GM18519 (cell line): ENCODE data around the gene LGR6.

Experiments
- ATAC-seq: cut with Tn5 transposase; IDR thresholded peaks from one replicate; pipeline ENCODE4 v1.9.1; 2021; ENCODE audit warnings: mild to moderate bottlenecking, moderate library complexity; ENCODE audit not compliant: unreplicated experiment, low FRiP score

The LGR6 gene

DNA sequence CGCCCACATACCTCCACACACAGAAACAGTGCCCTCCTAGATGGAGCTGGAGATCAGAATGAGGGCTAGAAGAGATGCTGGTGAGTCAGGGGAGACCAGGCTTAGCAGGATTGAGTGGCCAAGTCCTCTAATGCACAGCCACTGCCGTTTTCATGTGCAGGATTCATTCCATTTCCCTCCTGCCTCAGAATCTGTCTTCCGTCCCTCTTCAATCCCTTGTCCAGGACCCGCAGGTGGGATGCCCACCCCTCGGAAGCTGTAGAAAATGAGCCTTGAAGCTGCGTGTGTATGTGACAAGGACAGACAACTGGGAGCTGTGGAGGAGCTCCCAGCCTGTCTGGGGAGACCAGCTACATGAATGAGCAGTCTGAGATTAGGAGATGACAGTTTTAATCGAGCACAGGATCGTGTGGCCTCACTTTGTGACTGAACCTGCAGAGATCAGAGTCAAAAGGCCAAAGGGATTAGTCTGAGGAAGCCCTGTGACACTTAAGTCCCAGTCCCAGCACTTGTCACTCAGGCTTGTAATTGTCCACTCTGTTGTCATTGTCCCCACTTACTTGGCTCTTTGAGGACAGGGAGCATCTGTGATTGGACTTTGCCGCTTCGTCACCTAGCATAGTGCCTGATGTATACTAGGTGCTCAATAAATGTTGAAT lies 22.0 kb downstream of the LGR6 start:
- no peak for ATAC-seq

DNA sequence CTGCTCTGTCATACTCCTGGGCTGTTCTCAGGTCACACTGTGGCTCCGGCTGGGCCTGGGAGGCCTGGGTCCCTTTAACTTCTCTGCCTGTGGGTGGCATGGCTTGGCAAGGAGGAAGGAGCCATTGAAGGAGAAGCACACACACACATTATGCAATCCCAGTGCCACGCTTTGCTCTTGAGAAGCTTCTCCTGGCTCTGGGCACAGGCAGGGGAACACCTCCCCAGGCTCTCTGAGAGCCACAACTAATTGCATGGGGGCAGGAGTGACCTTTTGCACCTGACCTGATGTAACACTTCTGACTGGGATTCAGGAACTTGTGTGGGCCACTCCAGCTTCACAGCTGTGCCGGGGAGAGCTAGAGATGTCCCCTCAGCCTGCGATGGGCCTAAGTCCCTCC lies 23.1 kb downstream of the LGR6 start:
- no peak for ATAC-seq

DNA sequence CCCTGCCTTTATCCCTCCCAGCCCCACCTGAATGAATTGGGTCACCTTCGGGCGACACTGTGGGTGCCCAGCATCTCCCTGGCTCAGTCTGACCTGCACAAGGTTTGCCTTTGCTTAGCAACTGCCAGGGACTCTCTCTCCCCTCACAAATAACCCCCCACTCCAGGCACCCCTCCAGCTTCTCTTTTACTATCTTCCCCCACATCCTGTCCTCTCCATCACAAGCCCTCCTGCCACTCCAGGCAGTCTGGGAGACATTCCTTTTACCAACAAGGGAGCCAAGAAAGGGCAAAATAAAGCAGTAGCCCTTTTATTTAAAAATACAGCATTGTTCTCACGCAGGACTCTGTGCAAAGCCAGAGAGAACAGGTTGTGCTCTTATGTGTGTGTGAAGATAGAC lies 23.9 kb downstream of the LGR6 start:
- no peak for ATAC-seq

DNA sequence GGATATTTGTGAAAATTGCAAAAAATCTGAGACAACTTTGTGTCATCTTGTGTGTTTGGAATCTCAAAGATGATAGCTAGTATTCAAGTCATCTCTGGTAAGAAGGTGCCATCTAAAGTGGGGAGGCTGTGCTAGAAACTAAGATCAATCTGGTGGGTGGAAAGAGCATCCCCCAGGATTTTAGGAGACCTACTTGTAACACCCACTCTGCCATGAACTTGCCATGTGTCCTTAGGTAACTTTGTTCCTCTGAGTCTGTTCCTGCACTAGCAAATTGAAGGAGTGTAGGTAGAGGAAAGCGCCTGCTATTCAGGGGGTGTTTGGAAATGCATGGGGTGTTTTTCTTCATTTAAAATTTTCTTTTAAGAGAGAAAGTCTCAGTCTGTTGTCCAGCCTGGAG lies 24.4 kb downstream of the LGR6 start:
- ATAC-seq, result no peak

DNA sequence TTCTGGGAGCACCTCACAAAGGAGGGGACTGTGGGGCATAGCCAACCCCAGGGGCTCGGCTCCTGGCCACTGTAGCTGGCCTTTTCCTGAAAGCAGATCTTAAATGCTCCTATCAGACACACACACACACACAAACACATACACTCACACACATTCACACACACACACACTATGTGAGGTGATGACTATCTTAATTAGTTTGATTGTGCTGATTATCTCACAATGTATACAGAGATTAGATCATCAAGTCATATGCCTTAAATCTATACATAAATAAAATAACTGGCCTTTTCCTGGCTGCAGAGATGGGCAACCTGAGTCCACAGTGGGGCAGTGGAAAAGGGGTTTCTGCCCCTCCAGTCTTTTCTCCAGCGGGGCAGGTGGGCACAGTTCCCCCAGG lies 27.1 kb downstream of the LGR6 start:
- no peak for ATAC-seq

DNA sequence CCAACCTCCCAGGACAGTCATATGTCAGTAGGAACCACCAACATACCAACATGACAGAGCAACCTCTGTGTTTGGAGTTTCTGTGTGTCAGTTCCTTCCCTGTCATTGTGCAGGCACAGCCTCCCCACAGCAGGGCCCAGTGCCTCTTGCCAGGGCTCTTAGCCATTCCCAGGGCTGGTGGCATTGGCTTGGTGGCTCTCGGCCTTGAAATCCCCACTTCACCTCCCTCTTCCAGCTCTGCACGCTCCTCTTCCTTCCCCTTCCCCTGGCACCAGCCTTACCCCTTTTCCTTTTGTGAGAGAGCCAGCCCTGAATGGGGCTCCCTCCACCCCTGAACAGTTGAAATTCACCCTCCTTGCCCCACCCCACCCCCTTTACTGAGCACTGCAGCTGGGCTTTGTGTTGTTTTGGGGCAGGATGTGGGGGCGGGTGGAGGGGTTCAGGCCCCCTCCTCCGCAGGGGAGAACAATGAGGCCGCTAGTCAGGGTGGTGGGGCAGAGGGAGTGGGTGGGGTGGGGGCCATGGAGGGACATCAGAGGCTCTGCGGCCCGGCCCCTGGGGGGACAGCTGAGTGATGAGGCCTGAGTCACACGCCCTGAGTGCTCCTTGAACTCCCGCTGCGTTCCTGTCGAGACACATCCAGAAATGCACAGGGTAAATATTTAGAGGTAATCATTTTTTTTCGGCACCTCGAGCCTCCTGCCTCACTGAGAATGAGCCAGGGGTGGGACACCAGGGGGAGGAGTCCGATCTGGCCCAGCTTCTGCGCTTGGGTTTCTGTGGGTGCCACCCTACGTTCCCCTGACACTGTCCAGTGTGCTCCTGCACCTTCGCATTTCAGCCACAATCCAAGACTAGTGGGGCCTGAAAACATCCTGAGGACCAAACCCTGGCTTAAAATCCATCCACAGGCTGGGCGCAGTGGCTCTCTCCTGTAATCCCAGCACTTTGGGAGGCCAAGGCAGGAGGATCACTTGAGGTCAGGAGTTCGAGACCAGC lies 28.6 kb downstream of the LGR6 start:
- no peak for ATAC-seq

DNA sequence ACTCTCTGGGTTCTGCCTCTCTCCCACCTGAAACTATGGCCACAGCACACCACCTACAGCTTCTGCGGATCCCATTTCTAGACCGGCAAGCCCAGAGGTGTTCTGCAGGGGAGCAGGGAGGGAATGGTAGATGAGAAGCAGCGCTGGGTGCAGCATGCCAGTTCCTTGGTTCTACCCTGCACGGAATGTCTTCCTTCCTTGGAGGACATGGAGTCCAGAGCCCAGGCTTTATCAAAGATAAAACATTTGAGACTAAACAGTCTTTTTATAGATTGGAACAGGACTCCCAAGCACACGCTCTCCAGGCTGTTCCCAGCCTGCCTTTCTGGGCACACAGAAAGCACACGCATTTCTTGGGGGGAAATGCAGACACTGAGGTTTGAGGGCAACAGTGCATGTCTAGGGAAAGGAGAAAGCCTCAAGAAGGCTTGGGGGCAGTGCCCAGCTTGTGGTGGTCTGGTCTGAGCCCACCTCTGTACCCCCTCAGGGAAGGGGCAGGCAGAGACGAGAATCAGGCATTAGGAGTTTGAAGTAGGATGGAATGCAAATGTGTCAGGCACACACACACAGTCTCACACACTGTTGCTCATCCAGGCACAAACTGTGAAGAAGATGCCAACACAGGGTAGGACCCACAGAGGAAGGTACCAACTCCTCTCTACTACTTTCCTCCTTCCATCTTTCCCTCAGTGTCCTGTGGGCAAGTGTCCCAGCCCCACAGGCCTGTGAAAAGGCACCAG lies 29.7 kb downstream of the LGR6 start:
- no peak for ATAC-seq

DNA sequence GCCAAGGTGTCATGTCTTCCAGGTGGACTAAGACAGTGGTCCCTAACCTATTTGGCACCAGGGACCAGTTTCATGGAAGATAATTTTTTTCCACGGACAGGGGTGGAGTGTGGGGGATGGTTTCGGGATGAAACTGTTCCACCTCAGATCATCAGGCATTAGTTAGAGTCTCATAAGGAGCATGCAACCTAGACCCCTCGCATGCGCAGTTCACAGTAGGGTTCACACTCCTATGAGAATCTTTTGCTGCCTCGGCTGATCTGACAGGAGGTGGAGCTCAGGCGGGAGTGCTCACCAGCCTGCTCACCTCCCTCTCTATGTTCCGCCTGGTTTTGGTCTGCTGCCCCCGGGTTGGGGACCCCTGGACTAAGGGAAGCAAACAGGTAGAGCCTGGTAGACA lies 30.9 kb downstream of the LGR6 start:
- no peak for ATAC-seq

DNA sequence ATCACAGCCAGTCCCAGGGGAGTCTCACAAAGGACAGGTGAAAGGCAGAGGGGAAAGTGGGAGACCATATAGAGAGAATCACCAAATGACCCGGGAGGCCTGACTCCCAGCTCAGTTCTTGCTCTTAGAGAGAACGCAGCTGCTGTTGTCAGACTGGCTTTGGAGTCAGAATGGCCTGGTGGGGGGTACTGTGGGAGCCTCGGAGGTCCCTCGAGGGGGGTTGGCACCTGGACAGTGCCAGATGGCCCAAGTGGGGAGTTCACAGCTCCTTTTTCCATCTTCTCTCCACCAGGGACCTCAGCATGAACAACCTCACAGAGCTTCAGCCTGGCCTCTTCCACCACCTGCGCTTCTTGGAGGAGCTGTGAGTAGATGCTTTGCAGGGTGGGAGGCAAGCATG lies 31.5 kb downstream of the LGR6 start:
- ATAC-seq, result no peak

DNA sequence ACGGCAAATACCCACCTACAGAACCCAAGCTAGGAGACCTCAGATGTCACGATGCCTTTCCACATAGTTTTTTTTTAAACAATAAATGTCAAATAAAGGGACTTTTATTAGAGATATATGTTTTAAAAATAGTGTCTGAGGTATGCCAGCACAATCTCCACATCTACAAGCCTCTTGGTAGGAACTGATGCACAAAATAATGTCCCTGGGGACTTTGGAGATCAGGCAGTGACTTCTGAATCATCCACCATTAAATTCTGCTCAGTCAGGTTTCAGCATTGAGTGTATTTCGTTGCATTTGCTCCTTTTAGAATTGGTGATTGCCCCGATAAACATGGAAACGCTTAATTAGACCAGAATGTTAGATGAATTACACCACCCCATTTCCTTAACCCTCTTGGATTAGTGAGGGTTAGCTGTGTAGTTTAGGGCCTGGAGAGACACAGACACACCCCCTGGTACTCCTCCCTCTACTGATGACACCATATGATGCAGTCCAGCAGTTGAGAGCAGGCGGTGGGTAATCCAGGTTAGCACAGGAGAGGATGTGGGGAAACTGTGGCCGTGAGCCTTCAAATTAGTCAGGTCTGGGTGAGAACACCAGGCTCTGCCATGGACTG lies 33.6 kb downstream of the LGR6 start:
- ATAC-seq, result no peak

DNA sequence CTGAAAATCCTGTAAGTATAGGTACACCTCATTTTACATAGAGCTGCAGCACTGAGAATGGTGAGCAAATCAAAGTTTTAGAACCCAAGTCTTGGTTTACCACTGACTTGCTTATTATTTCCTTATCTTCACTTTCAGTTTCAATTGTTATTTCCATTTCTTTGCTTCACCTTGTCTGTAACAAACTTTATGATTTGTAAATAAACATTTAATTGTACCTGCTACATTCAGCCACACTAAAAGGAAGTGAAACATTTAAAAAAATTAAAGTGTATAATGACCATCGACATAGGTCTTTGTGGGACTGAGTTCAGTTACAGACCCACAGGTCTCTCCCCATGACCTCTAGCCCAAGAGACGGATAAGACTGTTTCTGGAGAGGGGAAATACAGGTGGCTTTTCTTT lies 34.4 kb downstream of the LGR6 start:
- no peak for ATAC-seq

DNA sequence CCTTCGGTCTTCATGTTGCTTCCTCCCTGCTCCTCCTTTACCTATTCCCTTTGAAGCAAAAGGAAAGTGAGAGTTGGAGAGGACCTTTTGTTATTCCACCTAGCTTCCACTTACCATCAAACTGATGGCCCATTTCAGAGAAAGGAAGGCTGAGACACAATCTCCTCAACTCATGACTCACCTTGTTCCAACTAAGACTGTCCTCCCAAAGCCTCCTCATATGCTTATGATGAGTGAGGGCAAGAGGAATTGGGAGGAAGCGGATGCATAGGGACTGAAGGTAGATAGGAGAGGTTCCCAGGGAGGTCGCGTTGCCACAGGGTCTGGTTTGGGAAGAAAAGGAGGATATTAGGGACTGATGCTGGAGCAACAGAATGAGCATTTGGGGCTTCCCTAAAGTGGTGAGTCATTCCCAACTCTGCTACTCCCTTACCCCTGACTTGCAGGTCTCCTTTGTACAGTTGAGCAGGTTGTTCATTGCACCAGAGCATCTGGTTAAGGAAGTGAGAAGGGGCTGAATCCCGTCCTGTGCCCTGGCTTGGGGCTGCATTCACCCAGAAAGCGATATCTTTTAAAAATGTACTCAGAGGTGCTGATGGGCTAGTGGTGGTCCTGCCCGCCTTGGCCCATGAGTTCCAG lies 35.0 kb downstream of the LGR6 start:
- no peak for ATAC-seq

DNA sequence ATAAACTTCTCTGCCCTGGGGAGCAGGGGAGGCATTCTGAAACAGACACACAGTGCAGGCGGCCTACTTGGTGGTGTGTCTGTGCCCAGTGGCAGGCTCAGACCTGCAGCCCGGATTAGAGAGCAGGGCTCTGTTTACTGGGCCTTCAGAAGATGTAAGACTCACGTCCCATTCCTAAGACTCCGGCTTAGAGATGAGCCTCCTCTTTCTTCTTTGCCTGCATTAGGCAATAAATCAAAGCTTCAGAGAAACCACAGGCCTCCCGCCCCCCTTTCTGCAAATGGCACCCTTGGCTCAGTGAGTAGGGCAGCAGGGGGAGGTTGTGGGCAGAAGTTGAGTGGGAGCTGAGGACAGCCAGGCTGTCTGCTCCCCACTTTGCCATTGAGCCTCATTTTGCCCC lies 35.8 kb downstream of the LGR6 start:
- no peak for ATAC-seq

DNA sequence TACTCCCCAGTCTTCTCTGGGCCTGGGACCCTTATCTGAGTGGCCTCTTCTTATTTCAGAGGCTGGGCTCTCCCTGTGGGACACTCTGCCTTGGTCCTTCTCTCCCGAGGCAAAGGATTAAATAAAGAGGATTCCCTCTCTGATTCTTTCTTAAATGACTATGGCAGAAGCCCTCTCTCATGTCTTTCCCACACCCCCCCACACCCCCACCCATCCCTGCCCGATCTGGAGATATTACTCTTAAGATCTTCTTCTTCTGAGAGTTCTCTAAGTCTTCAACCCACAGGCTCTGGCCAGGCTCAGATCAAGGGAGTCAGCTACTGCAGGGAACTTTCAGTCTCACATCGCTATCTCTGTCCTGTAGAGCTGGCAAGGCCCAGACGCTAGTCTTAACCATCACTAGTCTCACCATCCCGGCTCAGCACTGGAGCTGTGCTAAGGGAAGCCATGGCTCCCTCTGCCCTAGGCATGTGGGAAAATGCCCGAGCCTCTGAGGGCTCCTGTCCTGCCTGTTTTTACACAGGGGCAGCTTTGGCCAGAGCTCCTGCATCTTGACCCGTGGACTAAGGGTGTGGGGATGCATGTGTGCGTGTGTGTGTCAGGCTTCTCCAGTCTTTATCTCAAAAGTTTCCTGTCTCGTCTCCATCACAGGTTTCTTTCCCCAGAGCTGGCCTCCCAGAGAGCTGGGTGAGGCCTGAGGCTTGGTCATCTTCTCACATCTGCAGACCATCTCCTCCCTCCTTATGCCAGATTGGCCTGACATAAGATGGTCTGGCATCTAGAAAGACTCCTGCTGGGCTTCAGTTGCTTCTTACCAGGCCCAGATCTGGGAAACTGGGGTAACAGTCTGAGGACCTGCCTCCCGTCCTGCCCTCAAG lies 36.7 kb downstream of the LGR6 start:
- ATAC-seq, result no peak

DNA sequence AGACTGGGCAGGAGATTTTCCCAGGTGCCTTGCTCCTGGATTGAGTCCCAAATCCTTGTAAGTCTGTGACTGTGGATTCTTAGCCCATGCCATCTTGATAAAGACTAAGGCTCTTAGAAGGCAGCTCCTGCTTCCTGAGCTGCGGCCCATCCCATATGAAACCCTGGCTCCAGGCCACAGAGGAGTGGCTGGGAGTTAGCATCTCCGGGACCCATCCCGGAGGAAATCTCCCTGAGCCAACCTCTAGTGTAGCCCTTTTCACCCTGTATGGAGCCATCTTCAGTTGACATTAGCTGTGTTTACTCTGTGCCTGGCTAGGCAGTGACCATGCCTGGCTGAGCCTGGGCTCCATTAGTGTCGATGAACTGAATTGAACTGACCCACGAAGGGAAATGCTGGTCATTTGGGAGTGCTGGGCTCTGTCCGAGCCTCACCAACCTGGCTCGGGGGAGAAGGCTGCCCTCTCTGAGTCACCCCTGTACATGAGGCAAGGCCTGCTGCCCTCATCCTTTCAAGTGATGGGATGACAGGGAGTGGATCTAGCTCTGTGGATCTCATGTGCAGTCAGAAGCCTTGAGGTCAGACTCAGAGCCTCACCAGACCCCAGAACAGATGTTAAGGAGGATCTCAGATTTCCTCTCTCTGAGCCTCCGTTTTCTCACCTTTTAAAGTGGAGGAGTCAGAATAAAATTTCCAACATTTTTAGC lies 37.5 kb downstream of the LGR6 start:
- no peak for ATAC-seq

DNA sequence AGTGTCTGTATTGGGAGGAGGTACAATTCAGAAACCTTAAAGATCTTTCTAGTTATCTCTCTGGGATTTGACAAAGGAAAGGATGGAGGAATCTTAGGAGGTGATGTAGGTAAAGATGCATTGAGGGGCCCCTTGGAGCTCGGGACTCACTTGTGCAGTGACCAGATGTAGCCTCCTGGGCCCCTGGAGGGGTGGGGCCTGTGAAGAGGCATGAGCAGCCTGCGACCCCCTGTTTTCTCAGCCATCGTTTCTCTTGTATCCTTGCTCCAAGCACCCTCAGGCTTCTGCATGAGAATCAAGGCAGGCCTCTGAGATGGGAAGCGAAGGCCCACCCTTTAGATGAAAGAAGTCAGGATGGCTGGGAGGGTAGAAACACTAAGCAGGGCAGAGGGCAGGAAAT lies 39.6 kb downstream of the LGR6 start:
- ATAC-seq, result no peak

DNA sequence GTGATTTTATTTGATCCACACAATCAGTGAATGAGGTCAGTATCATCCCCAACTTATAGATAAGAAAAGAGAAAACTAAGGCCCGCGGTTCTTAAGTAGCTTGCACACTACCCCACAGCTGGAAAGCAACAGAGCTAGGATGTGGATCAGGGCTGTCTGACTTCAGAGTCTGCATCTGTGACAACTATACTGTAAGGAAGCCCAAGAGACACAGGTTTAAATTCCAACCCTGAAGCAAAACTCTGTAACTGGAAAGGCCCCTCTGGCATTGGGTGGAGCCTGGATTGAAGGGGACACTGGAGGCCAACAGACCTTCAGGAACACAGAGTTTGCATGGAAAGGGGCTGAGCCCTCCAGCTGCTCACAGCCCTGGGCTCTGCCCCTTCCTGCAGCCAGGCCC lies 40.2 kb downstream of the LGR6 start:
- no peak for ATAC-seq

DNA sequence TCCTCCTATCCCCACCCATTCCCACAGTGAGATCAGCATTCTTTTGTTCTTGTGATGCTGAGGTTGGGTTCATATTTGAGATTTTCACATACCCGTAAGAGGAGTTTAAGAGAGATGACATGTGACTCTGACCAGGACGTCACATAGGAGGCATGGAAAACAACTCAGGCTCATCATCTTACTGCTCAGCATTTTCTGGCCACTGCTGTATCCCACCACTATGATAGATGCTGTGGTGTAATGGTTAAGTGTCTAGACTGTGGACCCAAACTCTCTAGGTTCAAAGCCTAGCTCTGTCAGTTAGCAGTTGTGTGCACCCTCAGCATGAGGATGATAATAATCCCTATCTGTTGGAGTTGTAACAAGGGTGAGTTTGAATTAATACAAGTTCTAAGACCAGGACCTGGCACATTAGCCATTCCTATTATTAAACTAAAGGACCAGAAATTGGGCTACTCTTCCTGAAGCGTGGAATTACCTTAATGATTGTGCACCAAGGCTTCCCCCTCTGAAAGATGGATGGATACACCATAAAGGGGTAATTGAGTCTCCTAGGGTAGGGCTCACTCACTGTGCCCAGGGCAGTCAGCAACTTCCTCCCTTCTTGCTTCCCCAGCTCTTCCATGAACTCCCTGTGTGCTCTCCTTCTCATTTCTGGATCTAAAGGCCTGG lies 40.9 kb downstream of the LGR6 start:
- no peak for ATAC-seq
